Measurements from ENCODE around the gene PSME1.

Gene PSME1

GRCh38 chr14:24127673-24128072 is 8.3 kb upstream of the PSME1 start:
- no peak for DNase-seq
- Histone ChIP-seq H3K27ac (ENCODE audit: low read length) (no peak overlapping the region), H3K4me2 (ENCODE audit: low read depth, low read length) (no peak overlapping the region), H3K27me3 (replicated peaks; ENCODE audit: insufficient read depth, low read length) (no peaks in the 10 kb centered on the region), H3K9me3 (replicated peaks; ENCODE audit: insufficient read depth, low read length) (no peaks in the 10 kb centered on the region), H3K9me2 (replicated peaks; ENCODE audit: insufficient read depth, low read length) (no peaks in the 10 kb centered on the region), H3K9ac (ENCODE audit: low read length) (no peak overlapping the region), H3F3A (ENCODE audit: insufficient read depth, low read length) (no peaks in the 10 kb centered on the region), H3K4me3 (ENCODE audit: low read length) (no peak overlapping the region), H4K20me1 (ENCODE audit: insufficient read depth, low read length) (no peaks in the 10 kb centered on the region), H3K36me3 (replicated peaks; ENCODE audit: insufficient read depth, low read length) (no peaks in the 10 kb centered on the region), H3K4me1 (ENCODE audit: low read length) (no peaks in the 10 kb centered on the region), H2AFZ (ENCODE audit: low read length) (no peak overlapping the region), H3K79me2 (ENCODE audit: low read length) (no peaks in the 10 kb centered on the region)
- TF ChIP-seq, protein P1, sequence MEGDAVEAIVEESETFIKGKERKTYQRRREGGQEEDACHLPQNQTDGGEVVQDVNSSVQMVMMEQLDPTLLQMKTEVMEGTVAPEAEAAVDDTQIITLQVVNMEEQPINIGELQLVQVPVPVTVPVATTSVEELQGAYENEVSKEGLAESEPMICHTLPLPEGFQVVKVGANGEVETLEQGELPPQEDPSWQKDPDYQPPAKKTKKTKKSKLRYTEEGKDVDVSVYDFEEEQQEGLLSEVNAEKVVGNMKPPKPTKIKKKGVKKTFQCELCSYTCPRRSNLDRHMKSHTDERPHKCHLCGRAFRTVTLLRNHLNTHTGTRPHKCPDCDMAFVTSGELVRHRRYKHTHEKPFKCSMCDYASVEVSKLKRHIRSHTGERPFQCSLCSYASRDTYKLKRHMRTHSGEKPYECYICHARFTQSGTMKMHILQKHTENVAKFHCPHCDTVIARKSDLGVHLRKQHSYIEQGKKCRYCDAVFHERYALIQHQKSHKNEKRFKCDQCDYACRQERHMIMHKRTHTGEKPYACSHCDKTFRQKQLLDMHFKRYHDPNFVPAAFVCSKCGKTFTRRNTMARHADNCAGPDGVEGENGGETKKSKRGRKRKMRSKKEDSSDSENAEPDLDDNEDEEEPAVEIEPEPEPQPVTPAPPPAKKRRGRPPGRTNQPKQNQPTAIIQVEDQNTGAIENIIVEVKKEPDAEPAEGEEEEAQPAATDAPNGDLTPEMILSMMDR (IDR thresholded peaks at IDR 0.05; ENCODE audit: low read length) = no peak
- TF ChIP-seq EZH2 (optimal IDR thresholded peaks at IDR 0.05; ENCODE audit: low read depth, low read length) (no peak), EZH2phosphoT487 (IDR thresholded peaks at IDR 0.05; ENCODE audit: low read length) (no peak)

DNA sequence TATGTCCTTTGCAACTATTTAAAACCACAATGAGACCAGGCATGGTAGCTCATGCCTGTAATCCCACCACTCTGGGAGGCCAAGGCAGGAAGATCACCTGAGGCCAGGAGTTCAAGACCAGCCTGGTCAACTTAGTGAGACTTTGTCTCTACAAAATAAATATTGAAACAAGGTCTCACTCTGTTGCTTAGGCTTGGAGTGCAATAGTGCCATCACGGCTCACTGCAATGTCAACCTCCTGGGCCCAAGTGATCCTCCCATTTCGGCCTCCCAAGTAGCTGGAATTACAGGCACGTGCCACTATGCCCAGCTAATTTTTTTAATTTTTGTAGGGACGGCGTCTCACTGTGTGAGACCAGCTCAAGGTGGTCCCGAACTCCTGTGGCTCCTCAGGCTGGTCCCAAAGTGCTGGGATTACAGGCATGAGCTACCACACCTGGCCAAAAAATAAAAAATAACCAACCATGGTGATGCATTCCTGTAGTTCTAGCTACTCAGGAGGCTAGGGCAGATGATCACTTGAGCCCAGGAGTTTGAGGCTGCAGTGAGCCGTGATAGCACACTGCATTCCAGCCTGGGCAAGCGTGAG is 6.5 kb upstream of the PSME1 start:
- no peaks in the 10 kb centered on the region for H3K9me3 ChIP-seq (replicated peaks; ENCODE audit: insufficient read depth, low read length)
- TF ChIP-seq EZH2phosphoT487 (IDR thresholded peaks at IDR 0.05; ENCODE audit: low read length) = no peak
- TF ChIP-seq EZH2 (optimal IDR thresholded peaks at IDR 0.05; ENCODE audit: low read depth, low read length) = no peak
- TF ChIP-seq, protein P1 (IDR thresholded peaks at IDR 0.05; ENCODE audit: low read length) = no peak
- no peak overlapping the region for H3K4me2 ChIP-seq (ENCODE audit: low read depth, low read length)
- H3K9ac ChIP-seq (ENCODE audit: low read length) = no peak overlapping the region
- H3K9me2 ChIP-seq (replicated peaks; ENCODE audit: insufficient read depth, low read length) = no peaks in the 10 kb centered on the region
- no peak overlapping the region for H3K27ac ChIP-seq (ENCODE audit: low read length)
- no peak for DNase-seq
- H3K4me1 ChIP-seq (ENCODE audit: low read length) = no peaks in the 10 kb centered on the region
- no peaks in the 10 kb centered on the region for H4K20me1 ChIP-seq (ENCODE audit: insufficient read depth, low read length)
- H2AFZ ChIP-seq (ENCODE audit: low read length) = no peak overlapping the region
- H3K79me2 ChIP-seq (ENCODE audit: low read length) = no peaks in the 10 kb centered on the region
- H3K4me3 ChIP-seq (ENCODE audit: low read length) = no peak overlapping the region
- no peaks in the 10 kb centered on the region for H3K27me3 ChIP-seq (replicated peaks; ENCODE audit: insufficient read depth, low read length)
- no peaks in the 10 kb centered on the region for H3K36me3 ChIP-seq (replicated peaks; ENCODE audit: insufficient read depth, low read length)
- no peaks in the 10 kb centered on the region for H3F3A ChIP-seq (ENCODE audit: insufficient read depth, low read length)

DNA sequence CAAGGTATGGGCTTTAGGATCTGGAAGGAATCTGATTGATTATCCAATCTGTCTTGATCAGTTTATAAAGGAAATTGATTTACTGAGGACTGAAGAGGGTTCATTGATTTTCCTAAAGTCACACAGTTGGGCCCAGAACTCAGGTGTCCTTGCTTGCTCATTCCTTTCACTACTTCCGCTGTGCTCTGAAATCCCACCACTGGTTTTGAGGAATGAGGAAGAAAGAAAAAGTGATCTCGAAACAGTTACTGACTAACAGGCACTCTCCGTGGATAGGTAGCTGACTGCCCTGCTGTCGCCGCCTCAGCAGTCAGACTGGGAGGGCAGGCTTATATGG is 5.6 kb upstream of the PSME1 start, which contains the start of gene FITM1:
FITM1 (plus strand) TSS at position 280 of the 337 bp plus-strand sequence. CDS start 905 bp downstream, outside the sequence.
- H3K36me3 ChIP-seq (replicated peaks; ENCODE audit: insufficient read depth, low read length) = no peaks in the 10 kb centered on the region
- H3K4me1 ChIP-seq (ENCODE audit: low read length) = no peaks in the 10 kb centered on the region
- H4K20me1 ChIP-seq (ENCODE audit: insufficient read depth, low read length) = no peaks in the 10 kb centered on the region
- no peaks in the 10 kb centered on the region for H3K27me3 ChIP-seq (replicated peaks; ENCODE audit: insufficient read depth, low read length)
- H3K4me3 ChIP-seq (ENCODE audit: low read length) = no peak within 1 kb of the TSS
- no peak within 1 kb of the TSS for H3K9ac ChIP-seq (ENCODE audit: low read length)
- no peak within 1 kb of the TSS for H2AFZ ChIP-seq (ENCODE audit: low read length)
- no peak within 1 kb of the TSS for H3K27ac ChIP-seq (ENCODE audit: low read length)
- no peaks in the 10 kb centered on the region for H3K9me3 ChIP-seq (replicated peaks; ENCODE audit: insufficient read depth, low read length)
- H3K4me2 ChIP-seq (ENCODE audit: low read depth, low read length) = no peak within 1 kb of the TSS
- H3F3A ChIP-seq (ENCODE audit: insufficient read depth, low read length) = no peaks in the 10 kb centered on the region
- TF ChIP-seq EZH2 (optimal IDR thresholded peaks at IDR 0.05; ENCODE audit: low read depth, low read length) (no peak), EZH2phosphoT487 (IDR thresholded peaks at IDR 0.05; ENCODE audit: low read length) (no peak)
- TF ChIP-seq, protein P1 (IDR thresholded peaks at IDR 0.05; ENCODE audit: low read length) = no peak
- no peaks in the 10 kb centered on the region for H3K9me2 ChIP-seq (replicated peaks; ENCODE audit: insufficient read depth, low read length)
- no peaks in the 10 kb centered on the region for H3K79me2 ChIP-seq (ENCODE audit: low read length)
- DNase-seq = no peak

Measured in MM.1S (cell line).